Neural cell (in vitro differentiated cells): ENCODE results near the gene DAND5.

Experiments
- CTCF ChIP-seq: fragments of 450-650 bp; IDR thresholded peaks from 2 replicates; pipeline ENCODE4 v1.5.1; 2014; ENCODE audit warnings: antibody characterized with exemption, mild to moderate bottlenecking, moderate library complexity; ENCODE audit not compliant: poor library complexity, severe bottlenecking
- EZH2 ChIP-seq: fragments of 200-600, 300-800 bp; shearing (Covaris generic), sonication (generic); IDR thresholded peaks from 2 replicates; pipeline ENCODE4 v1.6.1; 2014; ENCODE audit warnings: antibody characterized with exemption, low read length, borderline replicate concordance, mild to moderate bottlenecking; ENCODE audit not compliant: insufficient read depth, poor library complexity, severe bottlenecking
- MXI1 ChIP-seq: fragments of 450-650 bp; conservative IDR thresholded peaks from 2 replicates; pipeline ENCODE4 v1.6.1; 2014; ENCODE audit warnings: antibody characterized with exemption, mild to moderate bottlenecking; ENCODE audit not compliant: poor library complexity, severe bottlenecking

DNA sequence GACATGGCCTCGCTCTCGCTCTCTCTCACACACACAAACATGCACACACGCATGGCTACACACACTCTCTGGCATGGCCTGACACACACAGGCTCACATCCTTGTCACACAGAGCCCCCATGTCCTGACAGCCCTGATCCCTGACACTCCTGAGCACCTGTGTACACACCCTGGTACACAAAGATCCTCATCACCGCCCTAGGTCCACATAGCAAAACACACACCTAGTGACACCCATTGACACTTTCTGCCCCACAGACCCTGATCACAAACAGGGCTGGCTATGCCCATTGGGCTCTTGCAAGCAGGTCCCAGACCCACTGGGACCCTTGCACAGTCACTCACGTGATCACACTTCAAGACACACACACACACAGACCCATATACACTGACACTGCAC is 21.9 kb downstream of the DAND5 start:
- TF ChIP-seq CTCF (no peak), EZH2 (no peak), MXI1 (no peak)
